ENCODE data around the gene GNL1.
"Not testable (repeated sequence)": the region's sequence is repeated elsewhere in the genome, so short reads cannot be mapped to it uniquely, and the experiment has no call there.

DNA sequence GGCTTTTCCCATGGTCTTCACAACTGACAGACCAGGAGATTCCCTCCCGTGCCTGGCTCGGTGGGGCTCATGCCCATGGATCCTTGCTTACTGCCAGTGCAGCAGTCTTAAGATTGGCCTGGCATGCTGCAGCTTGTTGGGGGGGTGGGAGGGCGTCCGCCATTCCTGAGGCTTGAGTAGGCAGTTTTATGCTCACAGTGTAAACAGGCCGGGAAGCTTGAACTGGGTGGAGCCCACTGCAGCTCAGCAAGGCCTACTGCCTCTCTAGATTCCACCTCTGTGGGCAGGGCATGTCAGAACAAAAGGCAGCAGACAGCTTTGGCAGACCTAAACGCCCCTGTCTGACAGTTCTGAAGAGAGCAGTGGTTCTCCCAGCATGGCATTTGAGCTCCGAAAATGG lies 35.2 kb downstream of the GNL1 start:
- TF ChIP-seq, protein P1, sequence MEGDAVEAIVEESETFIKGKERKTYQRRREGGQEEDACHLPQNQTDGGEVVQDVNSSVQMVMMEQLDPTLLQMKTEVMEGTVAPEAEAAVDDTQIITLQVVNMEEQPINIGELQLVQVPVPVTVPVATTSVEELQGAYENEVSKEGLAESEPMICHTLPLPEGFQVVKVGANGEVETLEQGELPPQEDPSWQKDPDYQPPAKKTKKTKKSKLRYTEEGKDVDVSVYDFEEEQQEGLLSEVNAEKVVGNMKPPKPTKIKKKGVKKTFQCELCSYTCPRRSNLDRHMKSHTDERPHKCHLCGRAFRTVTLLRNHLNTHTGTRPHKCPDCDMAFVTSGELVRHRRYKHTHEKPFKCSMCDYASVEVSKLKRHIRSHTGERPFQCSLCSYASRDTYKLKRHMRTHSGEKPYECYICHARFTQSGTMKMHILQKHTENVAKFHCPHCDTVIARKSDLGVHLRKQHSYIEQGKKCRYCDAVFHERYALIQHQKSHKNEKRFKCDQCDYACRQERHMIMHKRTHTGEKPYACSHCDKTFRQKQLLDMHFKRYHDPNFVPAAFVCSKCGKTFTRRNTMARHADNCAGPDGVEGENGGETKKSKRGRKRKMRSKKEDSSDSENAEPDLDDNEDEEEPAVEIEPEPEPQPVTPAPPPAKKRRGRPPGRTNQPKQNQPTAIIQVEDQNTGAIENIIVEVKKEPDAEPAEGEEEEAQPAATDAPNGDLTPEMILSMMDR (IDR thresholded peaks at IDR 0.05) = not testable (repeated sequence)
- TF ChIP-seq POLR2A, EP300 (IDR thresholded peaks at IDR 0.05): not testable (repeated sequence)

Data from ovary (tissue), 3 donors.